GM18526 (cell line): ENCODE data around the gene ANO6.

ENCODE experiments used
- POLR2A ChIP-seq: IDR thresholded peaks from 3 replicates; pipeline ENCODE4 v1.6.1; 2011; ENCODE audit not compliant: insufficient read length; ENCODE audit errors: extremely low read depth

ANO6 gene

DNA sequence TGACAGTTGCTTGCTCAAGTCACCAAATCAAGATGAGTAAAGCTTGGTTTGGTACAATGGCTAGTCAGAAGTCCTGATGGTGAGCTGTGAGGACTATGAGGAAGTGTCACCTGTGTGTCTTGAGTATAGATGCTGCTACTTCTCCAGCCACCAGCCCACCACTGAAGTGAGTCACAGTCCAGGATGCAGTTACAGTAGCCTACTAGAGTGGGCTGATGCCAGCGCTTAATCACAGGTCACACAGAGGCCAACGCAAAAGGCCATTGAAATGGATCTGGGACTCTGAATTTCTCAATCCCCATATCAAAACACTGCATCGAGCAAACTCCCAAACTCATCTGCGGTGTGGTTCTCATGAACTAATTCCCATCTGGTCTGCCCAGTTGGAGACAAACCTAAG lies 223.1 kb downstream of the ANO6 start:
- TF ChIP-seq POLR2A: no peak

DNA sequence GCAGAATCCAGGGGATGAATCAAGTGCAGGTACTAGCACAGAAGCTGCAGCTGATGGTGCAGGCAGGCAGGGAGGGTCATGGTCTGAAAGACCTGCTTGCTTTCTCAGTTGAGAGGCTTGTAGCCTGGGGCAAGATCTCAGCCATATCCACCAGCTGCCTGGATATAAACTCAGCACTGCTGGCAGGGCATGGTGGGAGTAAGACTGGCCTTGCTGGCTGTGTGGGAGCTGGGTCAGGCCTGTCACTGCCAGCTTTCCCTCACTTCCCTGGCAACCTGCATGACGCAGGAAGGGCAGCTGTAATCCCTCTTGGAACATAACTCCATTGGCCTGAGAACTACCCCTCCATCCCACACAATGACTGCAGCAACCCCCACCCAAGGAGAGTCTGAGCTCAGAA lies 230.1 kb downstream of the ANO6 start:
- no peak for TF ChIP-seq POLR2A

DNA sequence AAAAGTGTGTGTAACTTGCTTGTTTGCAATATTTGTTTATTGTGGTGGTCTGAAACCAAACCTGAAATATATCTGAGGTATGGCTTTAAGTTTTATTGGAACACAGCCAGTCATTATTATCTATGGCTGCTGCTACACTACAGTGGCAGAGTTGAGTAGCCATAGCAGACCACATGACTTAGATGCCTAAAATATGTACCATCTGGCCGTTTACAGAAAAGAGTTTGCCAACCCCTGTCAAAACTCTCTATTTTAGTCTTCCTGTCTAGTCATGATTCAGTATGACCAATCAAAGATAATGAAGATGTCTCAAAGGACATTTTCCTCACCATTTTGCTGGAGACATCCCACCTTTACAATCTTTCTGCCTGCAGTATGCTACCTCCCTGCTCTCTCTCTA lies 242.3 kb downstream of the ANO6 start:
- no peak for TF ChIP-seq POLR2A

DNA sequence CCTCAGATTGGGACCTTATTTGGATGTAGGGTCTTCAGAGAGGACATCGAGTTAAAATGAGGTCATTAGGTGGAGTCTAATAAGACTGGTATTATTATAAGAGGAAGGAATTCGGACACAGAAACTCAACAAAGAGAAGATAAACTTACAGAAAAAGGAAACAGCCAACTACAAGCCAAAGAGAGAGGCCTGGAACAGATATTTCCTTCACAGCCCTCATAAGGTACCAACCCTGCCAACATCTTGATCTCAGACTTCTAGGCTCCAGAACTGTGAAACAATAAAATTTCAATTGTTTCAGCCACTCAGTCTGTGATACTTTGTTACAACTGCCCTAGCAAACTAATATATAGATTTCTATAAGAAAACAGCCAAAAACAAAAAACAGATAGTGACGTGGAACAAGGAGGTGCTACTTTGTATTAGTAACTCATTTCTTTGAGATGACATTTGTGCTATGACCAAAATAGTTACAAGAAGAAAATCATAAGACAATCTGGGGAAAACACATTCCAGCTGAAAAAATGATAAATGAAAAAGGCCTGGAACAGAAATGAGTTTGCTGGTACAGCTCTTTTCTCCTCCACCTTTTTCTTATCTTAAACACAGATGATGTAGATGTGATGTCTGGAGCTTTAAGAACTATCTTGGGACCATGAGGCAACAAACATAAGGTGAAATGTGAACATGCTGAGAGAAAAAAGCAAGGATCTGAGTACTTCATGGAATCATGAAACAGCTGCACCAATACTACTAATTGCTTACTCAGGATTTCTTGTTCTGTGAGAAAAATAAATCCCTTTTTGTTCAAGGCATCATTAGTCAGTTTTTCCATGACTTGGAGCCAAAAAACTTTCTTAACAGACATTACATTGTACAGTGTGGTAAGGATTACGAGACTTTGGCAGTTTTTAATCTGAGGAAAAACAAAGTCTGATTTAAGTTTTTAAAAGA lies 243.2 kb downstream of the ANO6 start:
- no peak for TF ChIP-seq POLR2A

DNA sequence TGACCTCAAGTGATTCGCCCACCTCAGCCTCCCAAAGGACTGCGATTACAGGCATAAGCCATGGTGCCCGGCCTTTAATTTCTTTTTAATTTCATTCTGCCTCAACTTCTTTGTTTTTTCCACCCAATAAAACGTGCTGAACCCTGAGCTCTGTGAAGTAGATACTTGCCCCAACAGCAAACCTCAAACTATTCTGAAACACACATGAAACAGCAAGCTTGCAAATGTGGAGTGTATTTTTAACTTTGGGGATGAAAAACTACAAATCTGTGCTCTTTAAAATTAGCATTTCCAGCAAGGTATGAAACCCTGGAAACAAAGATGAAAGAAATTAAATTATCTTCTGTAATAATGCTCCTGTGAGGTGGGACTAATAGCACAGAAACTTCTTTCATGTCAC lies 246.6 kb downstream of the ANO6 start:
- TF ChIP-seq POLR2A: no peak

DNA sequence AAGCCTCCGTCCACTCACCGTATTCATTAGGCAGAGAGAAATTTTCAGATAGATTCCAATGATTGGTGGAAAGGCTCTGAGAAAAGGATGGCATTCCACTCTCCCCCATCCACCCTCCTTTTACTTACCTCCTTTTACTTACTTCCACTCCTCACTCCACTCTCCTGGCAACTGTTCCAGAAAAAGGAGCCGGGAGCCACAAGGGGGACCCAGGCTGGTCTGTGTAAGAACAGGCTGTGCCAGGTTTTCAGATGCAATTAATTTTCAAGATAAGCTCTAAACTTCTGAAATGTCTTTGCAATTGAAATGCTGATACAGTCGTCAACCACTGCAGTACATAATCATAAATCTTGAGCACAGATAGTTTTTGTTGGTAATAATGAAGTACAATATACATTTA lies 248.8 kb downstream of the ANO6 start:
- no peak for TF ChIP-seq POLR2A

DNA sequence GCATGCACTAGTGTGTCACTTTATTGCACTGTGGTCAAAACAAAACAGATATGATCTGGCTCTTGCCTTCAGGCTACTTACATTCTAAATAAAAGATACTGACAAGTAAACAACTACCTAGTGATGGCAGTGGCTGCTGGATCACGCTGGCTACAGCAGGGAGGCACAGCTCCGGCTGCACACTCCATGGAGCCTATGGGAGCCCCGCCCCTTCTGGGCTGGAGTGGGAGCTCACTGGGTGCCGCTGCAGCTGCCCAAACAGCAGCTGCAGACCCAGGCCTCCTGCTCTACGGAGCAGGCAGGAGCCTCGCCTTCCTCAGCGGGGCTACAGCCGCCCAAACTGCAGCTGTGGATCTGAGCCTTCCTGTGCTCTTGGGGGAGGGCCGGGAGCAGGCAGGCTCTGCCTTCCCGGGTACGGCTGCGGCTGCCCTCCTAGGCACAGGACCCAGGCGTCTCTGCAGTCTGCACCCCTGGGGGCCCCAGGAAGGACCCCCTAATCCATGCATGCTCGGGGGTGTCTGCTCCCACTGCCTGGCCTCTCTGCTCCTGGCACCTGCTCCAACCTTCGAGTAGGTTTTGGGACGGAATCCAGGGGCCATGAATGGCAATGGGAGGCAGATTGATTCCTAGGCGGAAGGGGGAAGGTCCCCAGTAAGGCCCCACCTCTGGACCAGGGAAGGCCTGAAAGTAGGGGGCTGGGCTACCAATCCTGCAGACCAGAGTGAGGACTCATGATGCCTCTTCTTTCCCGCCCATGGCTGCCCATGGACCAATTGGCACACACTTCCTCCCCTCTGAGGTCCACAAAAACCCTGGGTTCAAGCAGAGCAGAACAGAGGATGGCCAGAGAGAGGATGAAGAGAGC lies 253.1 kb downstream of the ANO6 start:
- TF ChIP-seq POLR2A: no peak

DNA sequence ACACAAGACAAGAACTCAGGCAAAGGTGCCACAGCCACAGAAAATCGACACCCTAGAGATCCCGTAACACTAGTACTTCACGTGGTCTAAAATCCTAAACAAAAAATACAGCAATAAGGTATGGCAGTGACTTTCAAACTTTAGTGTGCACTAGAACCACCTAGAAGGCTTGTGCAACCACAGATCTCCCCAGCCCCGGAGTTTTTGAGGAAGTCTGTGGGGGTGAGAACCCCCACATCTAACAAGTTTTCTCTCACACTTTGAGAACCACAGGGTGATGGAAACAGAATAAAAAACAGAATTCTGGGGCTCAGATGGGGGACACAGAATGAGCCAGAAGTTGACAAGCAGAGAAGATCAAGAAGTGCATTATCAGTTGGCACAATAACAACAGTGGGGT lies 254.0 kb downstream of the ANO6 start:
- TF ChIP-seq POLR2A: no peak

DNA sequence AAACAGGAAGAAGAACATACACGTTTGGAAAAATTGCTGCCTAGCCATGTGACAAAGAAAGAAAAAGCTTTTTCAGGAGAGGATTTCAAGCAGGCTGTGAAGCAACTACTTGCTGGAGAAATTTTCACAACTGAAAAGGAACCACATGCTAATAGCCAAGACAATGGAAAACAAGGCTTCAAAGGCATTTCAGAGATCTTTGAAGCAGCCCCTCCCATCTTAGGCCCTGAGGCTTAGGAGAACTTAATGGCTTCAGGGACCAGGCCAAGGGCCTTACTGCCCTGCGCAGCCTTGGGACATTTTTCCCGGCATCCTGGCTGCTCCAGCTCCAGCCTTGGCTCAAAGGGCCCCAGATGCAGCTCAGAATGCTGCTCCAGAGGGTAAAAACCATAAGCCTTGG lies 257.7 kb downstream of the ANO6 start:
- TF ChIP-seq POLR2A: no peak

DNA sequence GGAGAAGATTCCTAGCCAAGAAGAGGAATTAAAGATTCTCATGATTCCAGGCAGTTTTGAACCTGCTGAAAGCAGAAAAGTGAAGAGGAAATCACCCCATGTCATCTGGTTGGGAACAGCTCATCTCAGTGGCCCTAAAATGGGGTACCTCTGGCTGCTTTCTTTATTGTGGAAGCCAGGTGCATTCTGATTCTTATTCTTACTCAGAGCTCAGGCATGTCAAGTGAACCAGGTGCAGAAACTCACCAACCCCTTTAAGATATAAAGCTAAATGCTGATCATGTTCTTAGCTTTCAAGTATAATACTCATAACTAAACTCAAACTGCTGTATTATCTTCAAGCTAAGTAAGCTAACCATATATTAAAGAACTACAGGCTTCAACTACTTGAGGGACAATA lies 259.7 kb downstream of the ANO6 start:
- TF ChIP-seq POLR2A: no peak

DNA sequence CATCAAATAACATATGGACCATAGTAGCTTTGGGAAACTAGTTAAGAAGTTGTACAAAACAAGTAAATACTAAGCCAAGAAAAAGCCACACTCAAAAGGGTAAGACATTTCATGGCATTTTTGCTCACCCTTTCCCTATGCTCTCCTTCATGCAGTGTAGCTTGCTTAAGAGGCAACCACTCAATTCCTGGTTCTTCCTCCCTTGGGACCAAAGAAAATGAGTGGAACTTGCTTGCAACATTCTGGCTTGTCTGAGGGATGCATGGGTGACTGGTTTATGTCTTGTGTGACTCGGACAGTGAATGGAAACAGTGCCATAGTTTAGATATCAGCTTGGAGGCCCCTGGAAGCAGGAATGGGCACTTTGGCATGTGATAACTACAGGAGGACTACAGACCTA lies 261.6 kb downstream of the ANO6 start:
- TF ChIP-seq POLR2A: no peak

DNA sequence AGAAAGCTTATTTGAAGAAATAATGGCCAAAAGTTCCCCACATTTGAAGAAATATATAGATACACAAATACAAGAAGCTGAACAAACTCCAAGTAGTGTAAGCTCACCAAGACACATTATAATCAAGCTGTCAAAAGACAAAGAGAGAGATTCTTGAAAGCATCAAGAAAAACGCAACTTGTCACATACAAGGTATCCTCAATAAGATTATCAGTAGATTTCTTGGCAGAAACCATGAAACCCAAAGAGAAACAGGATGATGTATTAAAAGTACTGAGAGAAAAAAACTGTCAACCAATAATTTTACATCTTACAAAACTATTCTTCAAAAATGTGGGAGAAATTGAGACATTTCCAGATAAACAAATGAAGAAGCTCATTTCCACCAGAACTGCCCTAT lies 263.0 kb downstream of the ANO6 start:
- TF ChIP-seq POLR2A: no peak

DNA sequence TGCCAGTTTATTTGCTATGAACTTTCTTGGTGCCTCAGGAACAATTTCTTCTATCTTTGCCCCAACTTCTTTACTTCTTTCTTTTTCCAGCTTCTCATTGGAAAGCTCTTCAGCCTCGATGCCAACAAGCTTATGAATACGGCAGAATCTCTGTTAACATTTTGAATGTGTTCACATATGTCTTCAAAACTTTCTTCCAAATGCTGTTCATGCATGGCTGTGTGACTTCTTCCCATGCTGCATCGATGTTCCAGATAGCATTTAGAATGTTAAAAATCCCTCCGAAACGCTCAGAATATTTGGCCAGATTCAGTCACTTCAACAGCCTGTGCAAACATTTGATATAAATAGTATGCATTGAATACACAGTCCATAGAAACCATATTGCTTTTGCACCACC lies 265.9 kb downstream of the ANO6 start:
- no peak for TF ChIP-seq POLR2A

DNA sequence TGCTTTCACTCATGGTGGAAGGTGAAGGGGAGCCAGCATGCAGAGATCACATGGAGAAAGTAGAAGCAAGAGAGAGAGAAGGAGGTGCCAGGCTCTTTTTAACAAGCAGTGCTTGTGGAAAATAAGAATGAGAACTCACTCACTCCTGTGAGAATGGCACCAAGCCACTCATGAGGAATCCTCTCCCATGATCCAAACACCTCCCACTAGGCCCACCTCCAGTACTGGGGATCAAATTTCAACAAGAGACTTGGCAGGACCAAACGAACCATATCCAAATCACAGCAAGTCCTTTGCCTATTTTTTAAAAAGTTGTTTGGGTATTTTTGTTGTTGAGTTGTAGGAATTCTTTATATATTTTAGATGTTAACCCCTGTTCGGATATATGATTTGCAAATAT lies 267.7 kb downstream of the ANO6 start:
- TF ChIP-seq POLR2A: no peak
